Body of pancreas (tissue), 4 donors: ENCODE measurements around the gene PRDM16. TPM values are rescaled to one million over a fixed set of nuclear protein-coding genes. Genes with fewer than 3 reads are reported as not detected.

Experiments
- ATAC-seq: fragments of 150-250 bp; one replicate; pipeline ENCODE4 v1.9.1; 2016
- DNase-seq, 4 donors: peaks; one replicate each; pipeline ENCODE4 v3.0.0-alpha.2; 2019
- H3K27ac ChIP-seq, 4 donors: fragments of 200-600 bp; sonication (generic); 1 replicate in 3 of 4; 2 replicates in 1 of 4; pipeline versions ENCODE4 v1.5.1 to v1.6.1; 2016 to 2019; ENCODE audit warnings: mild to moderate bottlenecking in 1 of 4, mixed read lengths in 1 of 4, moderate library complexity in 1 of 4
- H3K27me3 ChIP-seq, 2 donors: fragments of 200-600 bp; sonication (generic); one replicate each; pipeline ENCODE4 v1.6.0; 2016; ENCODE audit warnings: mild to moderate bottlenecking in 1 of 2
- H3K36me3 ChIP-seq, 2 donors: fragments of 200-600 bp; sonication (generic); replicated peaks in 1 of 2; 2 replicates each; pipeline ENCODE4 v1.5.1; 2016; ENCODE audit warnings: low read depth in 2 of 2; ENCODE audit not compliant: insufficient read depth in 1 of 2
- H3K4me1 ChIP-seq: fragments of 200-600 bp; sonication (generic); one replicate; pipeline ENCODE4 v1.6.0; 2016
- H3K4me3 ChIP-seq, 2 donors: fragments of 200-600 bp; sonication (generic); 1 replicate in 1 of 2; 2 replicates in 1 of 2; pipeline ENCODE4 v1.5.1; 2016 to 2019
- H3K9me3 ChIP-seq, 3 donors: fragments of 200-600 bp; sonication (generic); 1 replicate in 2 of 3; 2 replicates in 1 of 3; pipeline ENCODE4 v1.5.1; 2016
- POLR2A ChIP-seq, 3 donors: fragments of 450-650 bp; IDR thresholded peaks; one replicate each; pipeline ENCODE4 v1.6.1; 2016; ENCODE audit warnings: antibody characterized with exemption in 3 of 3, mild to moderate bottlenecking in 2 of 3
- WGBS, 2 donors: methylation state at CpG; one replicate each; pipeline ENCODE4 v1.1.5; 2017; 5-methylcytosine and 5-hydroxymethylcytosine counted together
- intact Hi-C: fragments of 100-400 bp; cut with DNase I; formaldehyde crosslinking; loops from one replicate; pipeline ENCODE4 v1.15.1; 2023
- total RNA-seq, 2 donors: library from RNA; depleted of rRNA; stranded (reverse); fragments of >200 nt; gene quantifications; one replicate each; pipeline ENCODE4 v1.1.0, GENCODE V29; 2016
- TF ChIP-seq, protein P1 (sequence below), 7 experiments: fragments of 450-650 bp in 4 of 7; fragments of 200-600 bp in 3 of 7; sonication (generic) in 3 of 7; IDR thresholded peaks; one replicate each; pipeline ENCODE4 v1.5.1; 2016 to 2019; ENCODE audit warnings: antibody characterized with exemption in 7 of 7

PRDM16 gene
- total RNA-seq, 2 donors from 2014 or later: 15.2 to 16.6 TPM

DNA sequence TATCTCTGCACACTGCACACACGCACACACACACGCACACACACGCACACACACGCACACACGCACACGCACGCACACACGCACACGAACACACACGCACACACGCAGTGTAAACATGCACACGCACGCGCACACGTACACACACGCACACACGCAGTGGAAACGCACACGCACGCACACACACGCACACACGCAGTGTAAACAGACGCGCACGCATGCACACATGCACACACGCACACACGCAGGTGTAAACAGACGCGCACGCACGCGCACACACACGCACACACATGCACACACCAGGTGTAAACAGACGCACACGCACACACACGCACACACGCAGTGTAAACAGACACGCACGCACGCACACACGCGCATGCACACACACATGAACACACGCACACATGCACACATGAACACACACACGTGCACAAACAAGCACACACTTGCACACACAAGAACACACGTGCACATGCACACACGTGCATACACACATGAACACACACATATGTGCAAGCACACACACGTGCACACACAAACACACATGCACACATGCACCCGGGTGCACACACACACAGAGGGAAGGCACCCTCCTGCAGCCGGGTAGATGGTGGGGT, 45.2 kb downstream of the PRDM16 start:
- Histone ChIP-seq H3K4me3 (no peak overlapping the region), H3K27me3 (no peaks in the 10 kb centered on the region), H3K36me3 (no peaks in the 10 kb centered on the region), H3K4me1 (peaks cover 60% of the 10 kb centered on the region), H3K27ac (peak overlapping the region in 2 of 4 donors; percentile 73 to 74), H3K9me3 (no peaks in the 10 kb centered on the region)
- intact Hi-C loops: no loop called here
- TF ChIP-seq, protein P1, sequence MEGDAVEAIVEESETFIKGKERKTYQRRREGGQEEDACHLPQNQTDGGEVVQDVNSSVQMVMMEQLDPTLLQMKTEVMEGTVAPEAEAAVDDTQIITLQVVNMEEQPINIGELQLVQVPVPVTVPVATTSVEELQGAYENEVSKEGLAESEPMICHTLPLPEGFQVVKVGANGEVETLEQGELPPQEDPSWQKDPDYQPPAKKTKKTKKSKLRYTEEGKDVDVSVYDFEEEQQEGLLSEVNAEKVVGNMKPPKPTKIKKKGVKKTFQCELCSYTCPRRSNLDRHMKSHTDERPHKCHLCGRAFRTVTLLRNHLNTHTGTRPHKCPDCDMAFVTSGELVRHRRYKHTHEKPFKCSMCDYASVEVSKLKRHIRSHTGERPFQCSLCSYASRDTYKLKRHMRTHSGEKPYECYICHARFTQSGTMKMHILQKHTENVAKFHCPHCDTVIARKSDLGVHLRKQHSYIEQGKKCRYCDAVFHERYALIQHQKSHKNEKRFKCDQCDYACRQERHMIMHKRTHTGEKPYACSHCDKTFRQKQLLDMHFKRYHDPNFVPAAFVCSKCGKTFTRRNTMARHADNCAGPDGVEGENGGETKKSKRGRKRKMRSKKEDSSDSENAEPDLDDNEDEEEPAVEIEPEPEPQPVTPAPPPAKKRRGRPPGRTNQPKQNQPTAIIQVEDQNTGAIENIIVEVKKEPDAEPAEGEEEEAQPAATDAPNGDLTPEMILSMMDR (IDR thresholded peaks at IDR 0.05): no peak
- 73 to 89% methylated on average over 48 of the region's 49 CpGs for WGBS, 2 donors
- no peak for DNase-seq
- ATAC-seq: no peak

DNA sequence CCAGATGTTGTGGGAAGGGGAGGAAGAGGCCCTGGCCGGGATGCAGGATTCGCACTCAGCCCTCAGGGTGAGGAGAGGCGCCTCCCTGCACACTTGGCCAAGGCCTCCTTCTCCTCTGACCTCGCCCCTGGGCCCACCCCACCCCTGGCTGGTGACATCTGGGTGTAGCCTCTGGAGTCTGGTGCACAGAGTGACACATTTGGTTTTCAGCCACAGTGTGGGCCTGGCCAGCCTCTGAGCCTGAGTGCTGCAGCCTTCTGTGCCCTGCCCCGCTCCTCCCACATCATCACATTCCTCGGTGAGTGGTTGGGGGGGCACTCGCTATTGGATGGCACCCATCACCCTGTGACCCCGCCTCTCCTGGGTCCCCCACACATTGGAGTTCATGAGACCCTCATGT, 45.8 kb downstream of the PRDM16 start:
- TF ChIP-seq, protein P1 (IDR thresholded peaks at IDR 0.05): no peak
- no peak for TF ChIP-seq POLR2A (IDR thresholded peaks at IDR 0.05)
- WGBS, 2 donors: 45 to 55% methylated on average over 5 to 8 of the region's 8 CpGs
- Histone ChIP-seq H3K27ac (peak overlapping the region; percentile 38 to 74 (median 56)), H3K9me3 (no peaks in the 10 kb centered on the region), H3K4me3 (no peak overlapping the region), H3K4me1 (peaks cover 66% of the 10 kb centered on the region), H3K36me3 (no peaks in the 10 kb centered on the region), H3K27me3 (no peaks in the 10 kb centered on the region)
- intact Hi-C loops: no loop called here
- DNase-seq: peak; percentile 40 to 51 (median 48)
- ATAC-seq: peak; percentile 70

DNA sequence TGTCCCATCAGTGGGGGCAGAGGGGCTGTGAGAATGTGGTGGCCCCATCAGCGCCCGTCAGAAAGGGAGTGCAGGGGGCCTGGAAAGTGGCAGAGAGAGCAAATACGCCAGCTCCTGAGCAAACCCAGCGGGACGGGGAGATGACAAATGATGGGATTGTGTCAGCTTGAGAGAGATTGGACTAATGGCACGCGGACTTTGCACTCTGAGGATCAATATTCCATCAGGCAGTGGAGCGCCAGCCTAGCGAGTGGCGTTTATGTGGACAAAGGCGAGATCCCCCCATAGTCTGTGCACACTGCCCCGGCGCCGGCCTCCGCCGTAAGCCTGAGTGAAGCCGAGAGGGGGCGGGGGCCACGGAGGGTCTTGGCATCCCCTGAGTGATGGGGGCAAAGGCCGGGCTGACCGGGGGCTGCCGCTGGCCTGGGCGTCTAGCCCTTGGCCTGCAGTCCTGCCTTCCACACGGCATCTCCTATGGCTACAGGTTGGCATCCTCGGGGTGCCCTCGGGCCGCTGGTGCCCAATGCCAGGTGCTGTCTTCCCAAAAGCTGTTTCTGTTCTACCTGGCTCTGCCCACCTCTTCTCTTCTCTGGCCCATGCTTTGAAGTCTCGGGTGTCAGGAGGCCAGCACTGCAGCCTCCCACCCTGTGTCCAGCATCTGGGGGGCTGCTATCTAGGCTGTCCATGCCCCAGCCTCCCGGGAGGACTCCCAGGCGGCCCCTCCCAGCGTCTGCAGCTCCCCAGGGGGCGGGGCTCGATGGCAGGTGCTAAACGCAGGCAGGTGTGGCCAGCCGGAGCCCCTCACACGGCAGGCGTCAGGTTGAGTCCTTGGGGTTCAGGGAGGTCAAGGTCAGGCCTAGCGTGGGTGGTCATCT, 46.5 kb downstream of the PRDM16 start:
- 51 to 63% methylated on average over 29 to 38 of the region's 38 CpGs for WGBS, 2 donors
- H3K4me1 ChIP-seq: peaks cover 71% of the 10 kb centered on the region

DNA sequence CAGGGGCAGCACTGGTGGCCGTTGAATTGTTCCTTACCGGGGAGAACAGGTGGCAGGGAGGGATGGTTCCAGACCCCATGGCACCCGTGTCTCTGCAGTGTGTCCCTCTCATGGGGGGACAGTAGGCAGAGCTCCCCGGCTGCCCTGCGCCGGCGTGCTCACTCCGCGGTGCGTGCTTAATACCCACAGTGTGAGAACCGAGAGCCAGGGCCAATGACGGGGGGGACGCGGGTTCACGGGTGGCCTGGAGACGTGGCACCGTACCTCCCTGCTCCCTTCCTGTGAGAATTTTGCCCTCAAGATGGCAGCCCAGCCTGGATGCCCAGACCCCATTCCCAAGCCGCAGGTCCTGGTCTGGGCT, 47.1 kb downstream of the PRDM16 start:
- Histone ChIP-seq H3K36me3 (no peaks in the 10 kb centered on the region), H3K9me3 (no peaks in the 10 kb centered on the region), H3K4me3 (no peak overlapping the region), H3K4me1 (peaks cover 67% of the 10 kb centered on the region), H3K27ac (peak overlapping the region in 3 of 4 donors; percentile 38 to 74 (median 73)), H3K27me3 (no peaks in the 10 kb centered on the region)
- DNase-seq: no peak
- WGBS, 2 donors: 60 to 86% methylated on average over 4 to 18 of the region's 18 CpGs
- no peak for ATAC-seq
- intact Hi-C loops: no loop called here
- TF ChIP-seq POLR2A (IDR thresholded peaks at IDR 0.05): no peak
- TF ChIP-seq, protein P1 (IDR thresholded peaks at IDR 0.05): no peak

More for the DNA sequence above, 46.5 kb downstream of the PRDM16 start:
- H3K27ac ChIP-seq: peak overlapping the region; percentile 38 to 74 (median 56)
- no peaks in the 10 kb centered on the region for H3K27me3 ChIP-seq
- no peaks in the 10 kb centered on the region for H3K9me3 ChIP-seq
- TF ChIP-seq, protein P1 (IDR thresholded peaks at IDR 0.05): no peak
- no peak for TF ChIP-seq POLR2A (IDR thresholded peaks at IDR 0.05)
- H3K36me3 ChIP-seq: no peaks in the 10 kb centered on the region
- ATAC-seq (peak; percentile 68), DNase-seq (peak; percentile 46 to 56 (median 49))
- no peak overlapping the region for H3K4me3 ChIP-seq
- intact Hi-C loops: no loop called here
